HCT116 (cell line): ENCODE results near the gene UBE3B.

Experiments used
- CEBPB ChIP-seq: IDR thresholded peaks from 2 replicates; pipeline ENCODE4 v1.6.1; 2012; ENCODE audit warnings: low read depth
- CTCF ChIP-seq, 3 experiments: fragments of 200-600 bp in 1 of 3; sonication (generic) in 1 of 3; IDR thresholded peaks in 2 of 3; conservative IDR thresholded peaks in 1 of 3; 2 replicates each; pipeline ENCODE4 v1.5.1; 2012 to 2017; ENCODE audit warnings: low read depth in 2 of 3, low read length in 2 of 3, antibody characterized with exemption in 1 of 3, borderline replicate concordance in 1 of 3, control low read depth in 1 of 3, mild to moderate bottlenecking in 1 of 3, mixed read lengths in 1 of 3, mixed run types in 1 of 3, moderate library complexity in 1 of 3; ENCODE audit not compliant: insufficient read depth in 1 of 3
- EZH2 ChIP-seq: fragments of 200-600 bp; sonication (generic); IDR thresholded peaks from 2 replicates; pipeline ENCODE4 v1.6.1; 2017; ENCODE audit warnings: antibody characterized with exemption, mixed run types
- EZH2phosphoT487 ChIP-seq: fragments of 200-600 bp; IDR thresholded peaks from 2 replicates; pipeline ENCODE4 v1.6.1; 2018; ENCODE audit warnings: antibody characterized with exemption, borderline replicate concordance
- JUND ChIP-seq: IDR thresholded peaks from 2 replicates; pipeline ENCODE4 v1.6.1; 2012
- POLR2A ChIP-seq: IDR thresholded peaks from 2 replicates; pipeline ENCODE4 v1.7.0; 2011; ENCODE audit warnings: borderline replicate concordance; ENCODE audit not compliant: insufficient read depth, insufficient read length; ENCODE audit errors: extremely low read depth
- POLR2AphosphoS5 ChIP-seq: IDR thresholded peaks from 2 replicates; pipeline ENCODE4 v1.6.1; 2011; ENCODE audit warnings: mild to moderate bottlenecking, low read depth, low read length, moderate library complexity
- TCF7L2 ChIP-seq: IDR thresholded peaks from 2 replicates; pipeline ENCODE4 v1.7.0; 2011; ENCODE audit warnings: borderline replicate concordance, inconsistent platforms; ENCODE audit not compliant: insufficient read depth, insufficient read length; ENCODE audit errors: extremely low read depth
- ZFX ChIP-seq: fragments of 450-650 bp; IDR thresholded peaks from 2 replicates; pipeline ENCODE4 v1.6.1; 2017
- ZNF274 ChIP-seq: fragments of 200-500 bp; sonication (Bioruptor generic); IDR thresholded peaks from 2 replicates; pipeline ENCODE4 v1.6.1; 2014; ENCODE audit warnings: mild to moderate bottlenecking, low read depth, low read length, inconsistent platforms

- TF ChIP-seq CTCF (IDR thresholded peaks at IDR 0.05 in 2 of 3, conservative IDR thresholded peaks at IDR 0.05 in 1 of 3; ENCODE audit: borderline replicate concordance in 1 of 3, insufficient read depth in 1 of 3, low read depth in 2 of 3, low read length in 2 of 3) (no peak), EZH2phosphoT487 (no peak), JUND (no peak), ZFX (no peak), POLR2A (no peak), ZNF274 (no peak), CEBPB (no peak), POLR2AphosphoS5 (no peak), EZH2 (no peak), TCF7L2 (no peak)
These were observed 79.8 kb downstream of the UBE3B start for GRCh38 chr12:109557200-109557599.
